ENCODE results near the gene ENAH. TPM values are rescaled to one million over a fixed set of nuclear protein-coding genes. Genes with fewer than 3 reads are reported as not detected.

Gene ENAH
- total and polyA plus RNA-seq, 2 experiments from 2014 or later: 109 to 184 TPM

GRCh38 chr1:225493591-225494246, 159.2 kb downstream of the ENAH start:
- Histone ChIP-seq H3K27ac (ENCODE audit: low read depth) (no peak overlapping the region), H3K4me3 (no peak overlapping the region), H3F3A (replicated peaks; ENCODE audit: low read depth) (no peaks in the 10 kb centered on the region), H3K4me1 (ENCODE audit: insufficient read depth) (peaks cover 4% of the 10 kb centered on the region; the same call in 1 of the 2 replicates), H3K4me2 (no peak overlapping the region), H3K79me2 (replicated peaks; ENCODE audit: insufficient read depth) (no peaks in the 10 kb centered on the region), H3K36me3 (ENCODE audit: insufficient read depth) (peaks cover 4% of the 10 kb centered on the region; the same call in 1 of the 2 replicates), H2AFZ (no peak overlapping the region), H4K20me1 (replicated peaks; ENCODE audit: insufficient read depth) (no peaks in the 10 kb centered on the region), H3K9me2 (ENCODE audit: insufficient read depth) (no peaks in the 10 kb centered on the region), H3K27me3 (ENCODE audit: insufficient read depth) (no peaks in the 10 kb centered on the region)
- no peak for DNase-seq (ENCODE audit: low spot score)
- Mint-ChIP-seq H3K9me3 (no peaks in the 10 kb centered on the region), H3K4me3 (no peak overlapping the region; the same call in 2 of the 3 replicates), H3K36me3 (ENCODE audit: low read depth) (peaks cover 29% of the 10 kb centered on the region; the same call in 2 of the 3 replicates), H3K4me1 (peaks cover 29% of the 10 kb centered on the region), H3K27me3 (ENCODE audit: insufficient read depth, low read depth, poor library complexity) (peaks cover 8% of the 10 kb centered on the region), H3K27ac (peak overlapping the region; percentile 38; the same call in 1 of the 2 replicates)
- no peak for ATAC-seq
- TF ChIP-seq ZNF331 (CRISPR knock-in tag; IDR thresholded peaks at IDR 0.05; ENCODE audit: low read depth) (no peak), ZNF114 (CRISPR knock-in tag; IDR thresholded peaks at IDR 0.05) (no peak), CREB1 (CRISPR knock-in tag; IDR thresholded peaks at IDR 0.05; ENCODE audit: low read depth) (no peak), STAT1 (IDR thresholded peaks at IDR 0.05; ENCODE audit: unreplicated experiment) (no peak), NANOG (IDR thresholded peaks at IDR 0.05; ENCODE audit: borderline replicate concordance) (no peak), ETS1 (IDR thresholded peaks at IDR 0.05) (no peak), ZNF462 (CRISPR knock-in tag; IDR thresholded peaks at IDR 0.05) (no peak), EZH2phosphoT487 (IDR thresholded peaks at IDR 0.05; ENCODE audit: unreplicated experiment) (no peak), EZH2 (IDR thresholded peaks at IDR 0.05; ENCODE audit: low read depth, unreplicated experiment) (no peak), POLR2AphosphoS5 (IDR thresholded peaks at IDR 0.05; ENCODE audit: low read depth) (no peak)
- TF ChIP-seq, protein P1, sequence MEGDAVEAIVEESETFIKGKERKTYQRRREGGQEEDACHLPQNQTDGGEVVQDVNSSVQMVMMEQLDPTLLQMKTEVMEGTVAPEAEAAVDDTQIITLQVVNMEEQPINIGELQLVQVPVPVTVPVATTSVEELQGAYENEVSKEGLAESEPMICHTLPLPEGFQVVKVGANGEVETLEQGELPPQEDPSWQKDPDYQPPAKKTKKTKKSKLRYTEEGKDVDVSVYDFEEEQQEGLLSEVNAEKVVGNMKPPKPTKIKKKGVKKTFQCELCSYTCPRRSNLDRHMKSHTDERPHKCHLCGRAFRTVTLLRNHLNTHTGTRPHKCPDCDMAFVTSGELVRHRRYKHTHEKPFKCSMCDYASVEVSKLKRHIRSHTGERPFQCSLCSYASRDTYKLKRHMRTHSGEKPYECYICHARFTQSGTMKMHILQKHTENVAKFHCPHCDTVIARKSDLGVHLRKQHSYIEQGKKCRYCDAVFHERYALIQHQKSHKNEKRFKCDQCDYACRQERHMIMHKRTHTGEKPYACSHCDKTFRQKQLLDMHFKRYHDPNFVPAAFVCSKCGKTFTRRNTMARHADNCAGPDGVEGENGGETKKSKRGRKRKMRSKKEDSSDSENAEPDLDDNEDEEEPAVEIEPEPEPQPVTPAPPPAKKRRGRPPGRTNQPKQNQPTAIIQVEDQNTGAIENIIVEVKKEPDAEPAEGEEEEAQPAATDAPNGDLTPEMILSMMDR (conservative IDR thresholded peaks at IDR 0.05; ENCODE audit: low read depth in 2 of 2): no peak
